ENCODE measurements around the gene PAQR5.

Gene PAQR5

GRCh38 chr15:69305933-69306568 lies 7.3 kb downstream of the PAQR5 start:
- H3K4me3 ChIP-seq (ENCODE audit: insufficient read depth in 1 of 2, low read depth in 1 of 2, low read length in 2 of 2) = no peak overlapping the region
- H3K27ac ChIP-seq (ENCODE audit: low read length, poor library complexity, severe bottlenecking) = peak overlapping the region; percentile 2
- WGBS = 93% methylated on average over 8 of the region's 9 CpGs
- peak overlapping the region; percentile 29 for H2AFZ ChIP-seq (ENCODE audit: low read depth, low read length)
- H3K4me2 ChIP-seq (ENCODE audit: low read length, poor library complexity, severe bottlenecking) = no peak overlapping the region
- H2BK120ac ChIP-seq (ENCODE audit: low read depth, low read length) = no peak overlapping the region
- peaks cover 0 to 5% of the 10 kb centered on the region in 2 experiments for H3K36me3 ChIP-seq (ENCODE audit: control insufficient read depth in 1 of 2, insufficient read depth in 2 of 2, low read depth in 1 of 2, low read length in 2 of 2)
- H2BK15ac ChIP-seq (ENCODE audit: low read depth, poor library complexity, severe bottlenecking) = no peak overlapping the region
- H2BK5ac ChIP-seq (ENCODE audit: low read depth, low read length, poor library complexity, severe bottlenecking) = no peak overlapping the region
- peak overlapping the region in 1 of 2 experiments; percentile 24 for H3K23ac ChIP-seq (ENCODE audit: low read length in 2 of 2)
- peak overlapping the region in 1 of 2 experiments; percentile 96 for H3K14ac ChIP-seq (ENCODE audit: low read length in 2 of 2)
- H3K18ac ChIP-seq (ENCODE audit: low read depth in 1 of 2, low read length in 2 of 2) = peak overlapping the region; percentile 6 to 94
- H4K91ac ChIP-seq (ENCODE audit: low read length) = no peak overlapping the region
- peak overlapping the region; percentile 12 for H2AK5ac ChIP-seq (ENCODE audit: low read length, severe bottlenecking)
- no peaks in the 10 kb centered on the region for H3K27me3 ChIP-seq (ENCODE audit: control insufficient read depth in 1 of 2, insufficient read depth in 1 of 2, low read length in 2 of 2)
- H3K9ac ChIP-seq (ENCODE audit: low read length) = peak overlapping the region; percentile 79
- H3K4me1 ChIP-seq (ENCODE audit: control insufficient read depth, insufficient read depth, low read depth, low read length) = peaks cover 24% of the 10 kb centered on the region
- H4K8ac ChIP-seq (ENCODE audit: low read length) = no peak overlapping the region
- no peaks in the 10 kb centered on the region for H3K79me1 ChIP-seq (replicated peaks; ENCODE audit: low read length, poor library complexity, severe bottlenecking)
- DNase-seq = no peak
- H3K9me3 ChIP-seq (ENCODE audit: control insufficient read depth, low read length) = no peaks in the 10 kb centered on the region
- H2BK12ac ChIP-seq (ENCODE audit: low read length in 2 of 2) = peak overlapping the region in 1 of 2 experiments; percentile 92
- H3K4ac ChIP-seq (ENCODE audit: low read depth in 1 of 2, low read length in 2 of 2) = peak overlapping the region in 1 of 2 experiments; percentile 90

- WGBS = 90% methylated on average over 3 of the region's 3 CpGs
- Histone ChIP-seq H2BK5ac (ENCODE audit: low read depth, low read length, poor library complexity, severe bottlenecking) (no peak overlapping the region), H3K18ac (ENCODE audit: low read depth in 1 of 2, low read length in 2 of 2) (no peak overlapping the region), H3K27ac (ENCODE audit: low read length, poor library complexity, severe bottlenecking) (no peak overlapping the region), H3K4me2 (ENCODE audit: low read length, poor library complexity, severe bottlenecking) (no peak overlapping the region), H3K4ac (ENCODE audit: low read depth in 1 of 2, low read length in 2 of 2) (no peak overlapping the region), H4K91ac (ENCODE audit: low read length) (no peak overlapping the region), H3K4me3 (ENCODE audit: insufficient read depth in 1 of 2, low read depth in 1 of 2, low read length in 2 of 2) (no peak overlapping the region), H2BK12ac (ENCODE audit: low read length in 2 of 2) (peak overlapping the region in 1 of 2 experiments; percentile 10), H3K23ac (ENCODE audit: low read length in 2 of 2) (no peak overlapping the region), H2BK15ac (ENCODE audit: low read depth, poor library complexity, severe bottlenecking) (no peak overlapping the region), H4K8ac (ENCODE audit: low read length) (no peak overlapping the region), H3K14ac (ENCODE audit: low read length in 2 of 2) (no peak overlapping the region), H2AK5ac (ENCODE audit: low read length, severe bottlenecking) (no peak overlapping the region), H3K79me1 (replicated peaks; ENCODE audit: low read length, poor library complexity, severe bottlenecking) (no peaks in the 10 kb centered on the region), H2AFZ (ENCODE audit: low read depth, low read length) (no peak overlapping the region), H2BK120ac (ENCODE audit: low read depth, low read length) (no peak overlapping the region), H3K36me3 (ENCODE audit: control insufficient read depth in 1 of 2, insufficient read depth in 2 of 2, low read depth in 1 of 2, low read length in 2 of 2) (peaks cover 0 to 5% of the 10 kb centered on the region in 2 experiments), H3K4me1 (ENCODE audit: control insufficient read depth, insufficient read depth, low read depth, low read length) (peaks cover 32% of the 10 kb centered on the region), H3K9ac (ENCODE audit: low read length) (no peak overlapping the region), H3K9me3 (ENCODE audit: control insufficient read depth, low read length) (no peaks in the 10 kb centered on the region), H3K27me3 (ENCODE audit: control insufficient read depth in 1 of 2, insufficient read depth in 1 of 2, low read length in 2 of 2) (no peaks in the 10 kb centered on the region)
- DNase-seq = no peak
These were observed 9.2 kb downstream of the PAQR5 start for GRCh38 chr15:69307939-69308338.

GRCh38 chr15:69308949-69309348 lies 10.2 kb downstream of the PAQR5 start:
- no peaks in the 10 kb centered on the region for H3K9me3 ChIP-seq (ENCODE audit: control insufficient read depth, low read length)
- 94% methylated on average over 5 of the region's 5 CpGs for WGBS
- H3K23ac ChIP-seq (ENCODE audit: low read length in 2 of 2) = no peak overlapping the region
- no peaks in the 10 kb centered on the region for H3K27me3 ChIP-seq (ENCODE audit: control insufficient read depth in 1 of 2, insufficient read depth in 1 of 2, low read length in 2 of 2)
- no peak overlapping the region for H2BK15ac ChIP-seq (ENCODE audit: low read depth, poor library complexity, severe bottlenecking)
- H3K4me1 ChIP-seq (ENCODE audit: control insufficient read depth, insufficient read depth, low read depth, low read length) = peaks cover 27% of the 10 kb centered on the region
- H3K79me1 ChIP-seq (replicated peaks; ENCODE audit: low read length, poor library complexity, severe bottlenecking) = no peaks in the 10 kb centered on the region
- H3K4me3 ChIP-seq (ENCODE audit: insufficient read depth in 1 of 2, low read depth in 1 of 2, low read length in 2 of 2) = no peak overlapping the region
- H3K9ac ChIP-seq (ENCODE audit: low read length) = no peak overlapping the region
- no peak overlapping the region for H3K4ac ChIP-seq (ENCODE audit: low read depth in 1 of 2, low read length in 2 of 2)
- peaks cover 0 to 5% of the 10 kb centered on the region in 2 experiments for H3K36me3 ChIP-seq (ENCODE audit: control insufficient read depth in 1 of 2, insufficient read depth in 2 of 2, low read depth in 1 of 2, low read length in 2 of 2)
- H2BK120ac ChIP-seq (ENCODE audit: low read depth, low read length) = no peak overlapping the region
- no peak overlapping the region for H4K8ac ChIP-seq (ENCODE audit: low read length)
- H3K14ac ChIP-seq (ENCODE audit: low read length in 2 of 2) = no peak overlapping the region
- H3K27ac ChIP-seq (ENCODE audit: low read length, poor library complexity, severe bottlenecking) = no peak overlapping the region
- no peak overlapping the region for H3K4me2 ChIP-seq (ENCODE audit: low read length, poor library complexity, severe bottlenecking)
- H2BK5ac ChIP-seq (ENCODE audit: low read depth, low read length, poor library complexity, severe bottlenecking) = no peak overlapping the region
- no peak overlapping the region for H4K91ac ChIP-seq (ENCODE audit: low read length)
- H2AFZ ChIP-seq (ENCODE audit: low read depth, low read length) = no peak overlapping the region
- no peak overlapping the region for H3K18ac ChIP-seq (ENCODE audit: low read depth in 1 of 2, low read length in 2 of 2)
- no peak for DNase-seq
- H2AK5ac ChIP-seq (ENCODE audit: low read length, severe bottlenecking) = no peak overlapping the region
- no peak overlapping the region for H2BK12ac ChIP-seq (ENCODE audit: low read length in 2 of 2)

- peak; percentile 45 for DNase-seq
- Histone ChIP-seq H3K36me3 (ENCODE audit: control insufficient read depth in 1 of 2, insufficient read depth in 2 of 2, low read depth in 1 of 2, low read length in 2 of 2) (peaks cover 0 to 5% of the 10 kb centered on the region in 2 experiments), H2BK15ac (ENCODE audit: low read depth, poor library complexity, severe bottlenecking) (no peak overlapping the region), H3K27ac (ENCODE audit: low read length, poor library complexity, severe bottlenecking) (no peak overlapping the region), H2BK120ac (ENCODE audit: low read depth, low read length) (no peak overlapping the region), H2BK5ac (ENCODE audit: low read depth, low read length, poor library complexity, severe bottlenecking) (no peak overlapping the region), H3K4me3 (ENCODE audit: insufficient read depth in 1 of 2, low read depth in 1 of 2, low read length in 2 of 2) (no peak overlapping the region), H4K8ac (ENCODE audit: low read length) (no peak overlapping the region), H3K14ac (ENCODE audit: low read length in 2 of 2) (peak overlapping the region in 1 of 2 experiments; percentile 73), H3K18ac (ENCODE audit: low read depth in 1 of 2, low read length in 2 of 2) (no peak overlapping the region), H4K91ac (ENCODE audit: low read length) (no peak overlapping the region), H3K4ac (ENCODE audit: low read depth in 1 of 2, low read length in 2 of 2) (no peak overlapping the region), H2AFZ (ENCODE audit: low read depth, low read length) (no peak overlapping the region), H3K4me2 (ENCODE audit: low read length, poor library complexity, severe bottlenecking) (no peak overlapping the region), H3K79me1 (replicated peaks; ENCODE audit: low read length, poor library complexity, severe bottlenecking) (no peaks in the 10 kb centered on the region), H3K9ac (ENCODE audit: low read length) (peak overlapping the region; percentile 14), H3K9me3 (ENCODE audit: control insufficient read depth, low read length) (no peaks in the 10 kb centered on the region), H2AK5ac (ENCODE audit: low read length, severe bottlenecking) (no peak overlapping the region), H3K4me1 (ENCODE audit: control insufficient read depth, insufficient read depth, low read depth, low read length) (peaks cover 11% of the 10 kb centered on the region), H3K27me3 (ENCODE audit: control insufficient read depth in 1 of 2, insufficient read depth in 1 of 2, low read length in 2 of 2) (no peaks in the 10 kb centered on the region), H2BK12ac (ENCODE audit: low read length in 2 of 2) (peak overlapping the region in 1 of 2 experiments; percentile 54), H3K23ac (ENCODE audit: low read length in 2 of 2) (peak overlapping the region in 1 of 2 experiments; percentile 19)
- 85% methylated on average over 4 of the region's 5 CpGs for WGBS
These were observed 12.6 kb downstream of the PAQR5 start for GRCh38 chr15:69311319-69311721.
